LNCAP (cell line): Measurements from ENCODE around the gene MRPL14.

ENCODE experiments used
- TF ChIP-seq, protein P1 (sequence below): fragments of 450-650 bp; IDR thresholded peaks from 2 replicates; pipeline ENCODE4 v1.5.1; 2017; ENCODE audit warnings: mild to moderate bottlenecking

Gene MRPL14

DNA sequence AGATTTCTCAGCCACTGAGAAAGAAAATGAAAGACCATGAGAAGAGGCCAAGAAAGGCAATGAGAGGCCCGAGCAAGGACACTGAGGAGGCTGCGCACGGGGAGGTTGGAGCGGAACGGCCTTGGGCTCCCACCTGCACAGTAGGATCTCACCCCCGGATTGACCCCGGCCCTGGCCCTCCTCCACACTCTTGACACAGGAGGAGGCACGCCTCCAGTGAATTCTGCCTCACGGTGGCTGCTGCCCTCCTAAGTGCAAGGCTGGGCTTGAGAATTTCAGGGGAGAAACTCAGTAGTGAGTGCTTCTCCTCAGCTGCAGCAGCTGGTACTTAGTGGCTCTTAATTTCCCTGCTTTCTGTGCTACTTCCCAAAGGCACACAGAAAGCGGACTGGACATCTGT lies 18.0 kb downstream of the MRPL14 start:
- TF ChIP-seq, protein P1, sequence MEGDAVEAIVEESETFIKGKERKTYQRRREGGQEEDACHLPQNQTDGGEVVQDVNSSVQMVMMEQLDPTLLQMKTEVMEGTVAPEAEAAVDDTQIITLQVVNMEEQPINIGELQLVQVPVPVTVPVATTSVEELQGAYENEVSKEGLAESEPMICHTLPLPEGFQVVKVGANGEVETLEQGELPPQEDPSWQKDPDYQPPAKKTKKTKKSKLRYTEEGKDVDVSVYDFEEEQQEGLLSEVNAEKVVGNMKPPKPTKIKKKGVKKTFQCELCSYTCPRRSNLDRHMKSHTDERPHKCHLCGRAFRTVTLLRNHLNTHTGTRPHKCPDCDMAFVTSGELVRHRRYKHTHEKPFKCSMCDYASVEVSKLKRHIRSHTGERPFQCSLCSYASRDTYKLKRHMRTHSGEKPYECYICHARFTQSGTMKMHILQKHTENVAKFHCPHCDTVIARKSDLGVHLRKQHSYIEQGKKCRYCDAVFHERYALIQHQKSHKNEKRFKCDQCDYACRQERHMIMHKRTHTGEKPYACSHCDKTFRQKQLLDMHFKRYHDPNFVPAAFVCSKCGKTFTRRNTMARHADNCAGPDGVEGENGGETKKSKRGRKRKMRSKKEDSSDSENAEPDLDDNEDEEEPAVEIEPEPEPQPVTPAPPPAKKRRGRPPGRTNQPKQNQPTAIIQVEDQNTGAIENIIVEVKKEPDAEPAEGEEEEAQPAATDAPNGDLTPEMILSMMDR, result no peak

DNA sequence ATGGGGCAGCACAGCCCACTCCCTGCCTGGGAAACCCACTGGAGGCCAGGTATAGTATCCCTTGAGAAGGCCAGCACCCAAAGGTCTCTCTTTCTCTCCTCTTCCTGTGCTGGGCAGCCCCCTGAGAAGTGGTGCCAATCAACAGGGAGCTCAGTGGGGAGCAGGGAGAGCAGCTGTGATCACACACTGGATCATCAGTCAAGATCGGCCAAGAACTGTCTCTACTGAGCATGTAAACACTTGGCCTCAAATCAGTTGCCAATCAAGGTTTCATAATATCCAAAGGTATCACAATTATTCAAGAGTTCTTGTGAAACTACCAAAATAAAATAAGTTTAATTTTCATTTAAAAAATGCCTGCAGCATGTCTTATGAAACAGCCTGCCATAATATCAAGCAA lies 18.8 kb downstream of the MRPL14 start:
- TF ChIP-seq, protein P1, result no peak

DNA sequence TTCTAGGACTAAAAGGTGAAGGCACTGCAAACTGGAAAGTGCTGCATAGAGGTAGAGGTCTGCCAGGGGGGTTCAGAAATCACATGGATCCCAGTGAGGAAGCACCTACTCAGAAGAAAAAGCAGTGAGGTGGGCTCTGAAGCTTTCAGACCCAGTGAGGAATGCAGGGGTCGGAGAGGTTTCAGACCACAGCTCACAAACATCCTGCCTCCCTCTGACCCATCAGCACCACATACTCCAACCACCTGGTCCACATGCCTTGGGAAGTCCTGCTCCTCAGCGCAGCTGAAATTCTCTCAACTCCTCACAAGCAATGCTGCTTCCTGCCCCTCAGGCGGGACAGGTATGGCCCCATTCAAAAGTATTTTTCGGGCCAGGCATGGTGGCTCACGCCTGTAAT lies 20.2 kb downstream of the MRPL14 start:
- TF ChIP-seq, protein P1, result no peak

DNA sequence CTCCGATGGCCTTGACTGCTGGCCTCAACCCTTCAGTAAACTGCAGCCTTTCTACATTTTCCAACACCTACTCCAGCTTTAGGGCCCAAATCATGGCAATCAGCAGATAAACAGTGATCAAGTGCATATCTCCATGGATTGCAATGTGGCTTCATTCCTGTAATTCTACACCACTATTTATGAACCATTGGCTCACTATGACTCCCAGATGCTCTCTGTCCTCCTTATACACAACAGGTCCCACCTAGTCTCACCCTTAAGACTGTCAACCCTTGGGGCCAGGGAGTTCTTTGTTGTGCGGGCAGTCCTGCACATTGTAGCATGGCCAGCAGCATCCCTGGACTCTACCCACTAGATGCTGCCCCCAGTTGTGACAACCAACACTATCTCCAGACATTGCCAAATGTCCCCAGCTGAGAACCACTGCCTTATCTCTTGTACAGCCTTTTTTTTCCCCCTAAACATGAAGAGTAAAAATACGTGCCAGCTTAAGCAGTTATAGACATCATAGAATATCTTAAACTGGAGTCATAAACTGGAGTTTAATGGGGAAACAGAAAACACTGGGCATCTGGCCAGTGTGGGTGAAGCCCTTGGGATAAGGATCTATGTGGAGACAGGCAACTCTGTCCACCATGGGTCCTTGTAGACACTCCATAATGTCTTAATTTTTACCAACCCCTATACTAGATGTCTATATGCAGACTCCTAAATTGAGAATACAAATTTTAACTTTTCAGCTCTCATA lies 21.1 kb downstream of the MRPL14 start:
- TF ChIP-seq, protein P1, result no peak

DNA sequence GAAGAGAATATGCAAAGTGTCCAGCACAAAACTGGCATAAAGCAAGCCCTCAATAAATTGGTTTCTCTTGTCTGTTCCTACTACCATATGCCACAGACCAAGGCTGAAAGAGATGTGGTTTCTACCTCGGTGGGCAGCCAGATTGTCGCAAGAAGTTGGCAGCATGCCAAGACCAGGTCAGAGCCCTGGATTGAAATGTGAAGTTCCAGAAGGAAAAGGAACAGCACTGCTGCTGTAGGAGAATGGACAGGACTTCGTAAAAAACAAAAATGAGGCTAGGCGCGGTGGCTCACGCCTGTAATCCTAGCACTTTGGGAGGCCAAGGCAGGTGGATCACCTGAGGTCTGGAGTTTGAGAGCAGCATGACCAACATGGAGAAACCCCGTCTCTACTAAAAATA lies 22.1 kb downstream of the MRPL14 start:
- TF ChIP-seq, protein P1, result no peak

DNA sequence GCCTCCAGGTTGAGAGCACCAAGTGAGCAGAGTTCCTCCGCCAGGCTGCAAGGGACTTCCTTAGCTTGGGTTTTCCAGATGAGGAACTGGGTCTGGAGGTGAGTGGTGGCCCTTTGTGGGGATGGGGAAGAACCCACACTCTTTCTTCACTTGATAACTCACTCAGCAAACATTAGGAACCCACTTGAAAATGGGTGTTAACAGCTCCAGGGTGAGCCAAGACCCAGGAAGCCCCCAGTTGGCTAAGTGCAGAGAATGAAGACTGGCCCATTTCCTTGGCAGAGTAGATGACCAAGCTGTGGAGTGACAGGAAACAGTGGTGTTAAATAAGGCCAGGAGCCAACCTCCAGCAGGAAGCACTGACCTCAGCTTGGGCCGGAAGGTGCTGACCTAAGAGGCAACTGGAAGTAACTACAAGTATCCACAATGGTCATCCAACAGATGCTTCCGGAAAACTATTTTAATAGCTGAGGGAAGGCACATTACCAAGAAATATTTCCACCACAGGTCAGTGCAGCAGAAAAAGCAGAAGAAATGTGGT lies 22.7 kb downstream of the MRPL14 start:
- TF ChIP-seq, protein P1, result no peak

DNA sequence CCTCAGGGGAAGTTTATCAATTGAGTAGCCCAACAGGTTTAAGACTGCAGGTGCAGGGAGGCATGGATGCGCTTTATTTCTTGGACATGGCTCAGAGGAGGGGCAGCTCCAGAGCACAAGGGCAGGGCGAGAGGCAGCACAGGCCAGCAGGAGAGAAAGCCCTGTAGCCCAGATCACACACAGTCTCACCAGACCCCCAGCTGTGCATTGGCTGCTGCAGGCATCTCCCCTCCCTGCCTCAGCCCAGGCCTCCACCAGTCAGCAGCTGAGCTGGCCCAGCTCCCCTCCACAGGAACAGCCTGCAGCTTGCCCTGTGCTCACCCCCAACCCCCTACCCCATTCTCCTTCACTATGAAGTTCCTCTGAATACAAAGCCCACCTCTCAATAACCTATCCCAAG lies 24.7 kb downstream of the MRPL14 start:
- TF ChIP-seq, protein P1, result no peak
